ENCODE measurements around the gene RBP7.
A peak's percentile ranks its signal among the peaks of the same experiment; 100 is the strongest.

The RBP7 gene

GRCh38 chr1:10031461-10031860 is 34.4 kb downstream of the RBP7 start:
- peak; percentile 90 for DNase-seq (ENCODE audit: low read depth)

- peak; percentile 96 for DNase-seq (ENCODE audit: low read depth)
Observed at GRCh38 chr1:10032590-10033358, 35.7 kb downstream of the RBP7 start, which contains the start of gene UBE4B. TSS of gene UBE4B (plus strand) at chr1:10032958. CDS start at chr1:10033671, 713 bp downstream.

- DNase-seq (ENCODE audit: low read depth): peak; percentile 61
Observed at GRCh38 chr1:10033359-10033845, 36.4 kb downstream of the RBP7 start.

GRCh38 chr1:10042746-10043145 is 45.7 kb downstream of the RBP7 start:
- no peak for DNase-seq (ENCODE audit: low read depth)

- no peak for DNase-seq (ENCODE audit: low read depth)
Observed at GRCh38 chr1:10045480-10046355, 48.7 kb downstream of the RBP7 start.

- no peak for DNase-seq (ENCODE audit: low read depth)
Observed at GRCh38 chr1:10046356-10047085, 49.5 kb downstream of the RBP7 start.

GRCh38 chr1:10048601-10049000 is 51.6 kb downstream of the RBP7 start:
- no peak for DNase-seq (ENCODE audit: low read depth)

GRCh38 chr1:10050611-10051010 is 53.6 kb downstream of the RBP7 start:
- no peak for DNase-seq (ENCODE audit: low read depth)

- no peak for DNase-seq (ENCODE audit: low read depth)
Observed at GRCh38 chr1:10051656-10052055, 54.6 kb downstream of the RBP7 start.

GRCh38 chr1:10052347-10052746 is 55.3 kb downstream of the RBP7 start:
- no peak for DNase-seq (ENCODE audit: low read depth)

GRCh38 chr1:10054465-10054864 is 57.4 kb downstream of the RBP7 start:
- DNase-seq (ENCODE audit: low read depth): no peak

GRCh38 chr1:10056599-10056987 is 59.6 kb downstream of the RBP7 start:
- DNase-seq (ENCODE audit: low read depth): no peak

- peak; percentile 67 for DNase-seq (ENCODE audit: low read depth)
Observed at GRCh38 chr1:10057343-10057742, 60.3 kb downstream of the RBP7 start.

GRCh38 chr1:10057796-10058195 is 60.8 kb downstream of the RBP7 start:
- DNase-seq (ENCODE audit: low read depth): no peak

- no peak for DNase-seq (ENCODE audit: low read depth)
Observed at GRCh38 chr1:10059342-10059718, 62.3 kb downstream of the RBP7 start.

GRCh38 chr1:10060311-10061100 is 63.5 kb downstream of the RBP7 start:
- DNase-seq (ENCODE audit: low read depth): no peak

- DNase-seq (ENCODE audit: low read depth): no peak
Observed at GRCh38 chr1:10061276-10061675, 64.2 kb downstream of the RBP7 start.

GRCh38 chr1:10063878-10064277 is 66.8 kb downstream of the RBP7 start:
- DNase-seq (ENCODE audit: low read depth): no peak

- DNase-seq (ENCODE audit: low read depth): no peak
Observed at GRCh38 chr1:10064416-10065343, 67.7 kb downstream of the RBP7 start.

GRCh38 chr1:10065344-10065685 is 68.3 kb downstream of the RBP7 start:
- no peak for DNase-seq (ENCODE audit: low read depth)

Measured in ELR (cell line).